HepG2 (cell line): ENCODE results near the gene MAPK14. TPM values are rescaled to one million over a fixed set of nuclear protein-coding genes. Genes with fewer than 3 reads are reported as not detected.

Experiments
- CBFB ChIP-seq: sonication (generic); formaldehyde crosslinking; IDR thresholded peaks from 2 replicates; pipeline ENCODE4 v1.4.0; 2020; ENCODE audit warnings: missing genetic modification reagents
- DRAP1 ChIP-seq: IDR thresholded peaks from 2 replicates; pipeline ENCODE4 v1.6.1; 2016; ENCODE audit warnings: missing genetic modification reagents, missing compliant biosample characterization
- GATA4 ChIP-seq: sonication (generic); IDR thresholded peaks from 2 replicates; pipeline ENCODE4 v1.6.1; 2016; ENCODE audit warnings: antibody characterized with exemption, low read depth, borderline replicate concordance
- GMEB1 ChIP-seq: sonication (generic); formaldehyde crosslinking; IDR thresholded peaks from 2 replicates; pipeline ENCODE4 v1.5.1; 2020; ENCODE audit warnings: missing genetic modification reagents, mild to moderate bottlenecking, borderline replicate concordance
- HNF1A ChIP-seq, 2 experiments: sonication (generic) in 1 of 2; formaldehyde crosslinking in 1 of 2; IDR thresholded peaks; 2 replicates each; pipeline versions ENCODE4 v1.4.0 to v1.6.1; 2016 to 2020; ENCODE audit warnings: borderline replicate concordance in 1 of 2, low read depth in 1 of 2, mild to moderate bottlenecking in 1 of 2, missing genetic modification reagents in 1 of 2
- HOMEZ ChIP-seq: IDR thresholded peaks from 2 replicates; pipeline ENCODE4 v1.6.1; 2016; ENCODE audit warnings: low read depth
- HOXA5 ChIP-seq: sonication (generic); formaldehyde crosslinking; IDR thresholded peaks from 2 replicates; pipeline ENCODE4 v1.4.0; 2020; ENCODE audit warnings: missing genetic modification reagents
- RNF219 ChIP-seq: sonication (generic); formaldehyde crosslinking; IDR thresholded peaks from 2 replicates; pipeline ENCODE4 v1.5.0; 2020; ENCODE audit warnings: mild to moderate bottlenecking, missing genetic modification reagents
- ZBTB7A ChIP-seq: sonication (generic); formaldehyde crosslinking; IDR thresholded peaks from 2 replicates; pipeline ENCODE4 v1.8.0; 2022; ENCODE audit warnings: mild to moderate bottlenecking, missing genetic modification reagents
- ZNF142 ChIP-seq: sonication (generic); formaldehyde crosslinking; IDR thresholded peaks from 2 replicates; pipeline ENCODE4 v1.4.0; 2020; ENCODE audit warnings: missing genetic modification reagents
- ZNF674 ChIP-seq: sonication (generic); formaldehyde crosslinking; IDR thresholded peaks from 2 replicates; pipeline ENCODE4 v1.5.0; 2020; ENCODE audit warnings: low read depth, mild to moderate bottlenecking, missing genetic modification reagents
- ZSCAN30 ChIP-seq: sonication (generic); formaldehyde crosslinking; IDR thresholded peaks from 2 replicates; pipeline ENCODE4 v1.5.0; 2020; ENCODE audit warnings: mild to moderate bottlenecking, missing genetic modification reagents
- polyA plus RNA-seq, 8 experiments: library from polyadenylated mRNA; depleted of rRNA in 3 of 8; stranded (reverse) in 7 of 8; unstranded in 1 of 8; fragments of >200 nt; fragmentation: Illumina TruSeq in 4 of 8; extraction: Trizol in 4 of 8; gene quantifications; 2 replicates each; pipeline versions ENCODE4 v1.2.1 to v1.2.3, GENCODE V29; 2011 to 2016; ENCODE audit warnings: low read depth in 4 of 8, missing spikeins in 1 of 8, mixed read lengths in 1 of 8; ENCODE audit not compliant: insufficient read depth in 1 of 8
- total RNA-seq, 5 experiments: library from RNA; depleted of rRNA; stranded (reverse); fragments of >200 nt; fragmentation: Illumina TruSeq; extraction: Trizol; gene quantifications; 2 replicates each; pipeline ENCODE4 v1.2.3, GENCODE V29; 2016; ENCODE audit warnings: low read depth in 1 of 5

MAPK14 gene
- total and polyA plus RNA-seq, 2 of the 13 experiments (the other 11 are each of a cell fraction or from before 2014, with no cell fraction given) = 66.3 to 67.3 TPM

GRCh38 chr6:36127462-36128016 is 99.9 kb downstream of the MAPK14 start (continued):
- TF ChIP-seq HNF1A (IDR thresholded peaks at IDR 0.05; ENCODE audit: low read depth) = no peak
- no peak for TF ChIP-seq HNF1A (CRISPR knock-in tag; IDR thresholded peaks at IDR 0.05; ENCODE audit: borderline replicate concordance)
- TF ChIP-seq HOXA5 (CRISPR knock-in tag) = 0 out of 2 replicates have a peak, but pooled peaks have one; percentile 18
- TF ChIP-seq ZNF142 = no peak
- TF ChIP-seq ZBTB7A (CRISPR knock-in tag) = no peak
- no peak for TF ChIP-seq GMEB1
- peak; percentile 79 for TF ChIP-seq HOMEZ (CRISPR knock-in tag)
- TF ChIP-seq ZSCAN30 = no peak
- peak; percentile 59 for TF ChIP-seq DRAP1 (CRISPR knock-in tag)
- TF ChIP-seq ZNF674 (CRISPR knock-in tag) = no peak
- TF ChIP-seq CBFB (CRISPR knock-in tag) = no peak
- TF ChIP-seq RNF219 (CRISPR knock-in tag) = no peak
- no peak for TF ChIP-seq GATA4
